ENCODE data around the gene MPPED1.

GRCh38 chr22:43478621-43479300 lies 66.9 kb downstream of the MPPED1 start:
- no peak for TF ChIP-seq EZH2 (IDR thresholded peaks at IDR 0.05; ENCODE audit: borderline replicate concordance)
- TF ChIP-seq CTCF (IDR thresholded peaks at IDR 0.05; ENCODE audit: poor library complexity): no peak
- no peak for TF ChIP-seq EZH2phosphoT487 (IDR thresholded peaks at IDR 0.05; ENCODE audit: low read depth, severe bottlenecking, unreplicated experiment)

All from hepatocyte (in vitro differentiated cells).